K562 (cell line): ENCODE results near the gene PMP22. TPM values are rescaled to one million over a fixed set of nuclear protein-coding genes. Genes with fewer than 3 reads are reported as not detected.
A peak's percentile ranks its signal among the peaks of the same experiment; 100 is the strongest.

Source experiments
- DPF2 ChIP-seq: fragments of 450-650 bp; IDR thresholded peaks from 2 replicates; pipeline ENCODE4 v1.6.1; 2016
- ETS2 ChIP-seq: IDR thresholded peaks from 2 replicates; pipeline ENCODE4 v1.6.1; 2016; ENCODE audit warnings: borderline replicate concordance, missing genetic modification characterization, mild to moderate bottlenecking, moderate library complexity, missing compliant biosample characterization; ENCODE audit not compliant: poor library complexity, severe bottlenecking
- IRF2 ChIP-seq: sonication (generic); formaldehyde crosslinking; IDR thresholded peaks from 2 replicates; pipeline ENCODE4 v1.8.1; 2022; ENCODE audit warnings: mild to moderate bottlenecking, missing genetic modification reagents
- MEIS2 ChIP-seq: fragments of 450-650 bp; IDR thresholded peaks from 2 replicates; pipeline ENCODE4 v1.6.1; 2014; ENCODE audit warnings: mild to moderate bottlenecking; ENCODE audit not compliant: partially characterized antibody
- MLX ChIP-seq, 2 experiments: fragments of 450-650 bp in 1 of 2; sonication (generic) in 1 of 2; formaldehyde crosslinking; conservative IDR thresholded peaks; 2 replicates each; pipeline versions ENCODE4 v1.4.0 to v1.8.1; 2020 to 2022; ENCODE audit warnings: mild to moderate bottlenecking in 1 of 2, missing genetic modification reagents in 1 of 2
- PYGO2 ChIP-seq: fragments of 450-650 bp; IDR thresholded peaks from 2 replicates; pipeline ENCODE4 v1.6.1; 2016; ENCODE audit warnings: mild to moderate bottlenecking, missing genetic modification characterization, moderate library complexity, missing compliant biosample characterization
- SRSF1 ChIP-seq: fragments of 200-400 bp; formaldehyde crosslinking; IDR thresholded peaks from 2 replicates; pipeline ENCODE4 v1.6.1; 2017; ENCODE audit warnings: mild to moderate bottlenecking, low read depth, low read length, moderate library complexity
- TARDBP ChIP-seq: fragments of 450-650 bp; IDR thresholded peaks from 2 replicates; pipeline ENCODE4 v1.6.1; 2016
- TEAD2 ChIP-seq: fragments of 450-650 bp; IDR thresholded peaks from 2 replicates; pipeline ENCODE4 v1.6.1; 2016; ENCODE audit warnings: missing genetic modification characterization, control low read depth, missing compliant biosample characterization
- ZNF41 ChIP-seq: fragments of 250-450 bp; sonication (Bioruptor Pico); conservative IDR thresholded peaks from 2 replicates; pipeline ENCODE4 v1.4.0; 2020; ENCODE audit warnings: mild to moderate bottlenecking
- ZNF57 ChIP-seq: fragments of 450-650 bp; formaldehyde crosslinking; IDR thresholded peaks from 2 replicates; pipeline ENCODE4 v1.4.0; 2020; ENCODE audit warnings: mild to moderate bottlenecking, moderate library complexity
- ZNF76 ChIP-seq: fragments of 250-450 bp; sonication (Bioruptor Pico); IDR thresholded peaks from 2 replicates; pipeline ENCODE4 v1.4.0; 2020; ENCODE audit warnings: mild to moderate bottlenecking, moderate library complexity, borderline replicate concordance
- polyA plus RNA-seq, 8 experiments: library from polyadenylated mRNA; depleted of rRNA in 4 of 8; stranded (reverse) in 5 of 8; unstranded in 3 of 8; fragments of >200 nt; fragmentation: Nextera tagmentation in 2 of 8; fragmentation: Illumina TruSeq in 1 of 8; extraction: Ambion mirVana in 2 of 8; extraction: Trizol in 1 of 8; gene quantifications; 2 replicates each; pipeline versions ENCODE4 v1.2.1 to v1.2.3, GENCODE V29; 2011 to 2014; ENCODE audit warnings: inconsistent platforms in 1 of 8, missing spikeins in 1 of 8
- total RNA-seq, 7 experiments: library from RNA; depleted of rRNA in 6 of 7; stranded (reverse); fragments of >200 nt in 6 of 7; fragmentation: Illumina TruSeq in 2 of 7; extraction: Trizol in 2 of 7; gene quantifications; 2 replicates each; pipeline versions ENCODE4 v1.2.1 to v1.2.3, GENCODE V29; 2011 to 2021; ENCODE audit warnings: low replicate concordance in 1 of 7
- TF ChIP-seq, protein P1 (sequence below): fragments of 450-650 bp; IDR thresholded peaks from 2 replicates; pipeline ENCODE4 v1.6.1; 2016; ENCODE audit warnings: low read depth
- TF ChIP-seq, protein P2 (sequence below): fragments of 450-650 bp; IDR thresholded peaks from 2 replicates; pipeline ENCODE4 v1.6.1; 2017; ENCODE audit warnings: antibody characterized with exemption, mild to moderate bottlenecking

Gene PMP22
- total and polyA plus RNA-seq, 9 of the 15 experiments (the other 6 are each of a cell fraction or from before 2014, with no cell fraction given) = 12.6 to 62.3 (median 25.8) TPM

DNA sequence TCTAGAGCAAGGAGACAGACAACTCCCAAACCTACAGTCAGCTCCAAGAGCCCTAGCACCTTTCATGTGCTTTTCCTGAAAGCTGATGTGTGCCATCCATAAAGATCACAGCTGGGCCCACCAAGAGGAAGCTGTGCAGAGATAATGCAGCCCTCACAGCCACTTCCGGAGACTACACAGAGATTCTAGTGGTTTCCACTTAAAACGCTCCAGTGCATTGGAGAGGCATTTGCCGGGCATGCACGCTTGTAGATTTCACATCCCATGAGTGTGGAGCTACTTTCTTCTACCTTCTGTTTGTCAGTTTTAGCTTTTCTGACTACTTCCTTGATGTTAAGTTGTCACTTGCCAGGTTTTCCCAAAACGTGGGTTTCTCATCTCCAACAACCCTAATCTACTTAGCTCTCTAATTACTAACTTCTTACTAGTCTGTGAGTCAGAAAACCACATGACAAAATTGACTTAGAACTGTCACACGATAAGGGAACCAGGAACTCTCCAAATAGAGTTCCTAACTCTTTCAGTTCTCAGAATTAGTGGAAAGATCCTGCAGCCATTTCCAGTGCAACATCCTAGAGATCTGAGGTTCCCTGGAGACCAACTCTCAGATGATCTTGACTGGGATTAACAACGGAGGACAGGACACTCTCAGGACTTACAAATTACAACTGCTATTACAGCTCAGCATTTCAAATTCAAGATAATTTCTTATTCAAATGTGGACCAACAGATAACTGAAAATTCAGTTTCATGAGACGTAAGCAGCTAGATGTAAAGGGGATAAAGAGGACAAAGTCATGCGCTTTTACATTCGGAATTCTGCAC is 28.6 kb downstream of the PMP22 start (continued):
- TF ChIP-seq, protein P1, sequence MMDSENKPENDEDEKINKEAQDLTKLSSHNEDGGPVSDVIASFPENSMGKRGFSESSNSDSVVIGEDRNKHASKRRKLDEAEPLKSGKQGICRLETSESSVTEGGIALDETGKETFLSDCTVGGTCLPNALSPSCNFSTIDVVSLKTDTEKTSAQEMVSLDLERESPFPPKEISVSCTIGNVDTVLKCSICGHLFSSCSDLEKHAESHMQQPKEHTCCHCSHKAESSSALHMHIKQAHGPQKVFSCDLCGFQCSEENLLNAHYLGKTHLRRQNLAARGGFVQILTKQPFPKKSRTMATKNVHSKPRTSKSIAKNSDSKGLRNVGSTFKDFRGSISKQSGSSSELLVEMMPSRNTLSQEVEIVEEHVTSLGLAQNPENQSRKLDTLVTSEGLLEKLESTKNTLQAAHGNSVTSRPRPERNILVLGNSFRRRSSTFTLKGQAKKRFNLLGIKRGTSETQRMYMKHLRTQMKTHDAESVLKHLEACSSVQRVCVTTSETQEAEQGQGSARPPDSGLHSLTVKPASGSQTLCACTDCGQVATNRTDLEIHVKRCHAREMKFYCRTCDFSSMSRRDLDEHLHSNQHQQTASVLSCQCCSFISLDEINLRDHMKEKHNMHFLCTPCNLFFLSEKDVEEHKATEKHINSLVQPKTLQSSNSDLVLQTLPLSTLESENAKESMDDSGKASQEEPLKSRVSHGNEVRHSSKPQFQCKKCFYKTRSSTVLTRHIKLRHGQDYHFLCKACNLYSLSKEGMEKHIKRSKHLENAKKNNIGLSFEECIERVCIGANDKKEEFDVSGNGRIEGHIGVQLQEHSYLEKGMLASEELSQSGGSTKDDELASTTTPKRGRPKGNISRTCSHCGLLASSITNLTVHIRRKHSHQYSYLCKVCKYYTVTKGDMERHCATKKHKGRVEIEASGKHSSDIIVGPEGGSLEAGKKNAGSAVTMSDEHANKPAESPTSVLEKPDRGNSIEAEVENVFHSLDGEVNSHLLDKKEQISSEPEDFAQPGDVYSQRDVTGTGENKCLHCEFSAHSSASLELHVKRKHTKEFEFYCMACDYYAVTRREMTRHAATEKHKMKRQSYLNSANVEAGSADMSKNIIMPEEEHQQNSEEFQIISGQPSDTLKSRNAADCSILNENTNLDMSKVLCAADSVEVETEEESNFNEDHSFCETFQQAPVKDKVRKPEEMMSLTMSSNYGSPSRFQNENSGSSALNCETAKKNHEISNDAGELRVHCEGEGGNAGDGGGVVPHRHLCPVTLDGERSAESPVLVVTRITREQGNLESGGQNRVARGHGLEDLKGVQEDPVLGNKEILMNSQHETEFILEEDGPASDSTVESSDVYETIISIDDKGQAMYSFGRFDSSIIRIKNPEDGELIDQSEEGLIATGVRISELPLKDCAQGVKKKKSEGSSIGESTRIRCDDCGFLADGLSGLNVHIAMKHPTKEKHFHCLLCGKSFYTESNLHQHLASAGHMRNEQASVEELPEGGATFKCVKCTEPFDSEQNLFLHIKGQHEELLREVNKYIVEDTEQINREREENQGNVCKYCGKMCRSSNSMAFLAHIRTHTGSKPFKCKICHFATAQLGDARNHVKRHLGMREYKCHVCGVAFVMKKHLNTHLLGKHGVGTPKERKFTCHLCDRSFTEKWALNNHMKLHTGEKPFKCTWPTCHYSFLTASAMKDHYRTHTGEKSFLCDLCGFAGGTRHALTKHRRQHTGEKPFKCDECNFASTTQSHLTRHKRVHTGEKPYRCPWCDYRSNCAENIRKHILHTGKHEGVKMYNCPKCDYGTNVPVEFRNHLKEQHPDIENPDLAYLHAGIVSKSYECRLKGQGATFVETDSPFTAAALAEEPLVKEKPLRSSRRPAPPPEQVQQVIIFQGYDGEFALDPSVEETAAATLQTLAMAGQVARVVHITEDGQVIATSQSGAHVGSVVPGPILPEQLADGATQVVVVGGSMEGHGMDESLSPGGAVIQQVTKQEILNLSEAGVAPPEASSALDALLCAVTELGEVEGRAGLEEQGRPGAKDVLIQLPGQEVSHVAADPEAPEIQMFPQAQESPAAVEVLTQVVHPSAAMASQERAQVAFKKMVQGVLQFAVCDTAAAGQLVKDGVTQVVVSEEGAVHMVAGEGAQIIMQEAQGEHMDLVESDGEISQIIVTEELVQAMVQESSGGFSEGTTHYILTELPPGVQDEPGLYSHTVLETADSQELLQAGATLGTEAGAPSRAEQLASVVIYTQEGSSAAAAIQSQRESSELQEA = no peak
- TF ChIP-seq PYGO2 = no peak
- TF ChIP-seq ZNF57 (CRISPR knock-in tag) = no peak
- TF ChIP-seq ETS2 = no peak
- TF ChIP-seq DPF2 = peak; percentile 57; the same call in 1 of the 2 replicates
- no peak for TF ChIP-seq ZNF41 (CRISPR knock-in tag)
- peak; percentile 1 for TF ChIP-seq MEIS2
- no peak for TF ChIP-seq SRSF1
- no peak for TF ChIP-seq IRF2 (CRISPR knock-in tag)
- no peak for TF ChIP-seq MLX (CRISPR knock-in tag; conservative IDR thresholded peaks at IDR 0.05)
- TF ChIP-seq TEAD2 (tag) = no peak
- no peak for TF ChIP-seq ZNF76 (CRISPR knock-in tag)
- TF ChIP-seq, protein P2, sequence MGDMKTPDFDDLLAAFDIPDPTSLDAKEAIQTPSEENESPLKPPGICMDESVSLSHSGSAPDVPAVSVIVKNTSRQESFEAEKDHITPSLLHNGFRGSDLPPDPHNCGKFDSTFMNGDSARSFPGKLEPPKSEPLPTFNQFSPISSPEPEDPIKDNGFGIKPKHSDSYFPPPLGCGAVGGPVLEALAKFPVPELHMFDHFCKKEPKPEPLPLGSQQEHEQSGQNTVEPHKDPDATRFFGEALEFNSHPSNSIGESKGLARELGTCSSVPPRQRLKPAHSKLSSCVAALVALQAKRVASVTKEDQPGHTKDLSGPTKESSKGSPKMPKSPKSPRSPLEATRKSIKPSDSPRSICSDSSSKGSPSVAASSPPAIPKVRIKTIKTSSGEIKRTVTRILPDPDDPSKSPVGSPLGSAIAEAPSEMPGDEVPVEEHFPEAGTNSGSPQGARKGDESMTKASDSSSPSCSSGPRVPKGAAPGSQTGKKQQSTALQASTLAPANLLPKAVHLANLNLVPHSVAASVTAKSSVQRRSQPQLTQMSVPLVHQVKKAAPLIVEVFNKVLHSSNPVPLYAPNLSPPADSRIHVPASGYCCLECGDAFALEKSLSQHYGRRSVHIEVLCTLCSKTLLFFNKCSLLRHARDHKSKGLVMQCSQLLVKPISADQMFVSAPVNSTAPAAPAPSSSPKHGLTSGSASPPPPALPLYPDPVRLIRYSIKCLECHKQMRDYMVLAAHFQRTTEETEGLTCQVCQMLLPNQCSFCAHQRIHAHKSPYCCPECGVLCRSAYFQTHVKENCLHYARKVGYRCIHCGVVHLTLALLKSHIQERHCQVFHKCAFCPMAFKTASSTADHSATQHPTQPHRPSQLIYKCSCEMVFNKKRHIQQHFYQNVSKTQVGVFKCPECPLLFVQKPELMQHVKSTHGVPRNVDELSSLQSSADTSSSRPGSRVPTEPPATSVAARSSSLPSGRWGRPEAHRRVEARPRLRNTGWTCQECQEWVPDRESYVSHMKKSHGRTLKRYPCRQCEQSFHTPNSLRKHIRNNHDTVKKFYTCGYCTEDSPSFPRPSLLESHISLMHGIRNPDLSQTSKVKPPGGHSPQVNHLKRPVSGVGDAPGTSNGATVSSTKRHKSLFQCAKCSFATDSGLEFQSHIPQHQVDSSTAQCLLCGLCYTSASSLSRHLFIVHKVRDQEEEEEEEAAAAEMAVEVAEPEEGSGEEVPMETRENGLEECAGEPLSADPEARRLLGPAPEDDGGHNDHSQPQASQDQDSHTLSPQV = peak; percentile 50; the same call in 1 of the 2 replicates
- no peak for TF ChIP-seq TARDBP
